Naive thymus-derived CD4-positive, alpha-beta T cell (primary cell): Measurements from ENCODE around the gene ALOX15. TPM values are rescaled to one million over a fixed set of nuclear protein-coding genes. Genes with fewer than 3 reads are reported as not detected.
"Not testable (repeated sequence)": the region's sequence is repeated elsewhere in the genome, so short reads cannot be mapped to it uniquely, and the experiment has no call there.

ENCODE experiments used
- ATAC-seq: fragments of 150-1000 bp; cut with Tn5 transposase; 2 replicates; pipeline ENCODE4 v1.10.0; 2021; ENCODE audit warnings: mild to moderate bottlenecking, moderate library complexity
- CTCF ChIA-PET: fragments of 350-600 bp; sonication (Branson Sonifier 250); formaldehyde crosslinking; loops from one replicate; lab custom pipeline; 2021; ENCODE audit warnings: antibody characterized with exemption; lab: Charles Lee
- POLR2A ChIA-PET: fragments of 350-600 bp; sonication (Branson Sonifier 250); formaldehyde crosslinking; loops from one replicate; lab custom pipeline; 2021; ENCODE audit warnings: antibody characterized with exemption, inconsistent platforms; lab: Charles Lee
- DNase-seq, 9 donors: peaks; one replicate each; pipeline versions ENCODE4 v3.0.0 to v3.0.0-alpha.2; 2020 to 2022; ENCODE audit warnings: mixed read lengths in 1 of 9
- H3K27ac ChIP-seq: one replicate; pipeline ENCODE4 v1.7.0; 2013; ENCODE audit warnings: mild to moderate bottlenecking, low read depth, low read length, moderate library complexity
- H3K27me3 ChIP-seq, 2 donors: one replicate each; pipeline ENCODE4 v1.7.0; 2013; ENCODE audit warnings: low read length in 2 of 2, mild to moderate bottlenecking in 2 of 2, moderate library complexity in 2 of 2; ENCODE audit not compliant: control insufficient read depth in 2 of 2, insufficient read depth in 2 of 2
- H3K36me3 ChIP-seq, 3 experiments: 1 replicate in 2 of 3; 2 replicates in 1 of 3; pipeline ENCODE4 v1.7.0; 2013; ENCODE audit warnings: low read length in 3 of 3, mild to moderate bottlenecking in 3 of 3, moderate library complexity in 1 of 3; ENCODE audit not compliant: insufficient read depth in 3 of 3, control insufficient read depth in 2 of 3
- H3K4me1 ChIP-seq, 2 donors: one replicate each; pipeline ENCODE4 v1.7.0; 2013; ENCODE audit warnings: low read length in 2 of 2, mild to moderate bottlenecking in 2 of 2, moderate library complexity in 1 of 2; ENCODE audit not compliant: control insufficient read depth in 2 of 2, insufficient read depth in 2 of 2
- H3K4me3 ChIP-seq: 2 replicates; pipeline ENCODE4 v1.7.0; 2013; ENCODE audit warnings: mild to moderate bottlenecking, low read length
- H3K9me3 ChIP-seq, 3 experiments: 1 replicate in 2 of 3; 2 replicates in 1 of 3; pipeline ENCODE4 v1.7.0; 2013; ENCODE audit warnings: low read length in 3 of 3; ENCODE audit not compliant: control insufficient read depth in 2 of 3
- H3K27ac Mint-ChIP-seq, 9 donors: one replicate each; pipeline ENCODE4 v1.8.0; 2020 to 2022; ENCODE audit warnings: mixed read lengths in 9 of 9, mild to moderate bottlenecking in 8 of 9, moderate library complexity in 5 of 9, inconsistent platforms in 2 of 9
- H3K27me3 Mint-ChIP-seq, 5 donors: one replicate each; pipeline ENCODE4 v1.8.0; 2021 to 2022; ENCODE audit warnings: mixed read lengths in 5 of 5, mild to moderate bottlenecking in 1 of 5
- H3K36me3 Mint-ChIP-seq, 5 donors: one replicate each; pipeline ENCODE4 v1.8.0; 2020 to 2022; ENCODE audit warnings: mixed read lengths in 5 of 5, mild to moderate bottlenecking in 3 of 5, inconsistent platforms in 1 of 5
- H3K4me1 Mint-ChIP-seq, 7 donors: one replicate each; pipeline ENCODE4 v1.8.0; 2020 to 2022; ENCODE audit warnings: mixed read lengths in 7 of 7, mild to moderate bottlenecking in 3 of 7, inconsistent platforms in 1 of 7
- H3K4me3 Mint-ChIP-seq, 10 donors: one replicate each; pipeline ENCODE4 v1.8.0; 2020 to 2022; ENCODE audit warnings: mild to moderate bottlenecking in 10 of 10, mixed read lengths in 10 of 10, moderate library complexity in 6 of 10, inconsistent platforms in 2 of 10
- H3K9me3 Mint-ChIP-seq, 11 donors: one replicate each; pipeline ENCODE4 v1.8.0; 2020 to 2022; ENCODE audit warnings: mixed read lengths in 11 of 11, mild to moderate bottlenecking in 4 of 11, inconsistent platforms in 1 of 11, moderate library complexity in 1 of 11
- intact Hi-C, 2 donors: fragments of 100-400 bp; cut with micrococcal nuclease; formaldehyde crosslinking; loops; one replicate each; pipeline ENCODE4 v1.15.1; 2023
- polyA plus RNA-seq, 2 donors: library from polyadenylated mRNA; unstranded; fragments of 300-500 nt; fragmentation: Illumina TruSeq; gene quantifications; one replicate each; pipeline ENCODE4 v1.2.3, GENCODE V29; 2021
- total RNA-seq, 6 experiments: library from RNA in 5 of 6; stranded (reverse) in 5 of 6; gene quantifications; 1 replicate in 5 of 6; 2 replicates in 1 of 6; pipeline ENCODE4 v1.2.3 and lab custom pipeline; 2021 to 2026

Gene ALOX15
- total and polyA plus RNA-seq, 7 experiments from 2014 or later: 0.44 to 0.60 (median 0.50) TPM; not detected in 4

DNA sequence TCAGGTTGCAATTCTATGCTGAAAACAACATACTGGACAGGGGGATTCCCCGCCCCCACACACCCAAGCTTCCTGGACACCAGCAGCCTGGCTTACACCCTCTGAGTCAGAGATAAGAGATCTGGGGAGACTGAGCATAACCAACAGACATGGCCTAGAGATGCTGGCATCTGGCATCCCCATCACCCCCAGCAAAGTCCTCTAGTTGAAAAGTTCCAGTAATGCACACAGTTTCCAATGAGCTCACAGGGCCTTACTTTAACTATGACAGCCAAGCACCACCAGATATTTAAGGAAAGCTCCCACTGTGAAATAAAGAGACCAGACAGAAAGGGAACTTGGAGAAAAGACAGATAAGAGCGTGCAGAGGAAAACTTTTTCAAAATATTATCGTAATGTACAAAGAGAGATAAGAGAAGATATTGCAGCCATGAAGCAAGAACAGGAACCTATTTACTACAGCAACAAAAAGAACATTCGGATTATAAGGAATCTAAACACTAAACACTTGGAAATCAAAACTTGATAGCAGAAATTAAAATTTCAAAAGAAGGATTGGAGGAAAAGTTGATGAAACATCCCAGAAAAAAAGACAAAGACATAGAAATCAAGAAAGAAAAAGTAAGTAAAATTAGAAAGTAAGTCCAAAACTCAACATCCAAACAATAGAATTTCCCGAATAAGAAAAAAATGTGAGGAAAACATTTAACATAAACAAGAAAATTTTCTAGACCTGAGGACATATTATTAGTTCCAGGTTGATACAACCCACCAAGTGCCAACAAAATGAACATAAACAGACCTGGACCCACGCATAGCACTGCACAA, 17.2 kb upstream of the ALOX15 start:
- peak overlapping the region in 1 of 9 donors; percentile 58 for H3K27ac Mint-ChIP-seq
- no peak for ATAC-seq

GRCh38 chr17:4657678-4658077, 16.2 kb upstream of the ALOX15 start:
- no peak overlapping the region for H3K27ac ChIP-seq
- no peaks in the 10 kb centered on the region for H3K27me3 ChIP-seq
- no peaks in the 10 kb centered on the region for H3K4me1 ChIP-seq
- DNase-seq (no peak), ATAC-seq (no peak)
- peaks cover 0 to 11% (median 8%) of the 10 kb centered on the region in 5 donors for H3K27me3 Mint-ChIP-seq
- H3K27ac Mint-ChIP-seq: peak overlapping the region in 1 of 9 donors; percentile 14
- H3K9me3 Mint-ChIP-seq: no peaks in the 10 kb centered on the region
- no peak overlapping the region for H3K4me3 ChIP-seq
- H3K36me3 Mint-ChIP-seq: no peaks in the 10 kb centered on the region
- no peak overlapping the region for H3K4me3 Mint-ChIP-seq
- intact Hi-C loops: no loop called here
- no peaks in the 10 kb centered on the region for H3K36me3 ChIP-seq
- ChIA-PET POLR2A (no interaction called here), CTCF (no interaction called here)
- no peaks in the 10 kb centered on the region for H3K9me3 ChIP-seq
- peaks cover 0 to 13% (median 4%) of the 10 kb centered on the region in 7 donors for H3K4me1 Mint-ChIP-seq

More for the DNA sequence above, 17.2 kb upstream of the ALOX15 start:
- Mint-ChIP-seq H3K4me1 (peaks cover 0 to 13% (median 4%) of the 10 kb centered on the region in 7 donors), H3K27me3 (peaks cover 0 to 11% (median 3%) of the 10 kb centered on the region in 5 donors), H3K4me3 (no peak overlapping the region), H3K36me3 (no peaks in the 10 kb centered on the region), H3K9me3 (no peaks in the 10 kb centered on the region)
- intact Hi-C loops: no loop called here
- Histone ChIP-seq H3K4me1 (no peaks in the 10 kb centered on the region), H3K9me3 (no peaks in the 10 kb centered on the region), H3K36me3 (no peaks in the 10 kb centered on the region), H3K27ac (no peak overlapping the region), H3K4me3 (no peak overlapping the region), H3K27me3 (no peaks in the 10 kb centered on the region)
- peak in 1 of 9 donors; percentile 74 for DNase-seq
- ChIA-PET CTCF (interaction anchor here (0.5 kb wide), 1 partner anchor 89 kb away, joined by 3 read pairs; no protein-coding TSS in a partner anchor), POLR2A (no interaction called here)

- DNase-seq, H3K9me3 ChIP-seq, H3K9me3 Mint-ChIP-seq, H3K4me3 Mint-ChIP-seq, H3K27ac ChIP-seq, H3K36me3 Mint-ChIP-seq, H3K27me3 ChIP-seq, intact Hi-C loops, H3K27ac Mint-ChIP-seq, POLR2A ChIA-PET, H3K4me1 ChIP-seq, H3K36me3 ChIP-seq, H3K4me3 ChIP-seq, ATAC-seq: not testable (repeated sequence)
- Mint-ChIP-seq H3K4me1 (peaks cover 0 to 13% (median 0%) of the 10 kb centered on the region in 7 donors), H3K27me3 (peaks cover 0 to 16% (median 11%) of the 10 kb centered on the region in 5 donors)
- CTCF ChIA-PET: interaction anchor here (0.6 kb wide), 1 partner anchor 47 kb away, joined by 3 read pairs; no protein-coding TSS in a partner anchor
Measured at GRCh38 chr17:4655933-4656332, 14.5 kb upstream of the ALOX15 start.

GRCh38 chr17:4652997-4653396, 11.5 kb upstream of the ALOX15 start:
- intact Hi-C loops: no loop called here
- Mint-ChIP-seq H3K4me3 (no peak overlapping the region), H3K9me3 (no peaks in the 10 kb centered on the region), H3K27me3 (peaks cover 0 to 27% (median 11%) of the 10 kb centered on the region in 5 donors), H3K36me3 (no peaks in the 10 kb centered on the region), H3K4me1 (peaks cover 0 to 7% (median 0%) of the 10 kb centered on the region in 7 donors), H3K27ac (peak overlapping the region in 1 of 9 donors; percentile 1)
- Histone ChIP-seq H3K27me3 (no peaks in the 10 kb centered on the region), H3K4me1 (no peaks in the 10 kb centered on the region), H3K4me3 (no peak overlapping the region), H3K9me3 (no peaks in the 10 kb centered on the region), H3K36me3 (no peaks in the 10 kb centered on the region), H3K27ac (no peak overlapping the region)
- CTCF ChIA-PET: no interaction called here
- DNase-seq: no peak
- no peak for ATAC-seq
- POLR2A ChIA-PET: no interaction called here

DNA sequence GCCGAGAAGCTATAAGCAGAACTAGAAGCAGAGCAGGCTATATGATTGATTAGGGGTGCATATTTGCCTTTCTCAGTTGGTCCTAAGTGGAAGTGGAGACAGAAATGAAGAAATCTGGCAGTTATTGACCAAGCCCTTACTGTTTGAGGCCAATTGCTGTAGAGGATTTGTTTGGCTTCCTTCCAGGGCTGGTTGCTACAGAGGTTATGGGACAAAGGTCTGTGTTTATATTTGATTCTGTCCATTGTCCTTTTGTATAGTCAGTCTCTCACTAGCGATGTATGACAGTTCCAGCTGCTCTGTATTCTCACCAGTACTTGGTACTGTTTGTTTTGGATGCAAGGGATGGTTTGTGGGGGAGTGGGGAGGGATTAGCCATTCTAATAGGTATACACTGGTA, 7.3 kb upstream of the ALOX15 start:
- POLR2A ChIA-PET: no interaction called here
- Mint-ChIP-seq H3K27ac (no peak overlapping the region), H3K9me3 (no peaks in the 10 kb centered on the region), H3K4me3 (no peak overlapping the region), H3K27me3 (peaks cover 18 to 56% (median 31%) of the 10 kb centered on the region in 5 donors), H3K36me3 (peaks cover 0 to 5% (median 0%) of the 10 kb centered on the region in 5 donors), H3K4me1 (no peaks in the 10 kb centered on the region)
- intact Hi-C loops: no loop called here
- ATAC-seq: no peak
- Histone ChIP-seq H3K36me3 (no peaks in the 10 kb centered on the region), H3K4me1 (no peaks in the 10 kb centered on the region), H3K27me3 (peaks cover 0 to 3% of the 10 kb centered on the region in 2 donors), H3K9me3 (no peaks in the 10 kb centered on the region), H3K4me3 (no peak overlapping the region), H3K27ac (no peak overlapping the region)
- CTCF ChIA-PET: no interaction called here
- DNase-seq: no peak

DNA sequence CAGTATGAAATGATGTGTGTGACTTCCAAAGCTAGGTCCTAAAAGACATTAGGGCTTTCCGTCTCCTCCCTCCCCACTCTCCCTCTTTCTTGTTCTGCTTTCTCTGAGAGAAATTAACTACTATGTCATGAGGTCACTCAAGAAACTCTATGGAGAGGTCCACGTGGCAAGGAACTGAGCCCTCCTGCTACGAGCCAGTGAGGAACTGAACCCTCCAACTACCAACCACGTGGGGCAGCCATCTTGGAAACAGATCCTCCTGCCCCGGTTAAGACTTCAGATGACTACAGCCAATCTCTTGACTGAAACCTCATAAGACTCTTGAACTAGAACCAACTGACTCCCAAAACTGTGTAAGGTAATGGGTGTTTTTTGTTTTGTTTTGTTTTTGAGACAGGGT, 4.2 kb upstream of the ALOX15 start:
- H3K27me3 Mint-ChIP-seq: peaks cover 42 to 77% (median 47%) of the 10 kb centered on the region in 5 donors
- H3K4me1 Mint-ChIP-seq: peaks cover 0 to 6% (median 4%) of the 10 kb centered on the region in 7 donors
- Histone ChIP-seq H3K4me3 (no peak overlapping the region), H3K9me3 (no peaks in the 10 kb centered on the region), H3K27ac (no peak overlapping the region), H3K27me3 (peaks cover 0 to 7% of the 10 kb centered on the region in 2 donors), H3K4me1 (no peaks in the 10 kb centered on the region), H3K36me3 (no peaks in the 10 kb centered on the region)
- ATAC-seq (peak; percentile 69), DNase-seq (no peak)
- H3K27ac Mint-ChIP-seq: no peak overlapping the region
- no peaks in the 10 kb centered on the region for H3K9me3 Mint-ChIP-seq
- no peak overlapping the region for H3K4me3 Mint-ChIP-seq
- peaks cover 0 to 5% (median 0%) of the 10 kb centered on the region in 5 donors for H3K36me3 Mint-ChIP-seq
- intact Hi-C loops: no loop called here
- CTCF ChIA-PET: interaction anchor here (0.7 kb wide), 1 partner anchor 98 kb away, joined by 3 read pairs; no protein-coding TSS in a partner anchor
- POLR2A ChIA-PET: no interaction called here
